KMS-11 (cell line): ENCODE data around the gene MAML3.

Source experiments
- H2AFZ ChIP-seq: fragments of 200-600 bp; sonication (generic); 2 replicates; pipeline ENCODE4 v1.6.1; 2016; ENCODE audit warnings: antibody characterized with exemption, mixed run types, low read depth
- H3K27ac ChIP-seq: fragments of 200-600 bp; sonication (generic); 2 replicates; pipeline ENCODE4 v1.6.1; 2016; ENCODE audit warnings: mild to moderate bottlenecking, mixed run types
- H3K27me3 ChIP-seq: fragments of 200-600 bp; sonication (generic); 2 replicates; pipeline ENCODE4 v1.6.1; 2017; ENCODE audit warnings: mild to moderate bottlenecking, low read depth, mixed run types, moderate library complexity; ENCODE audit not compliant: insufficient read depth
- H3K36me3 ChIP-seq: fragments of 200-600 bp; sonication (generic); 2 replicates; pipeline ENCODE4 v1.6.1; 2017; ENCODE audit warnings: mild to moderate bottlenecking, mixed run types; ENCODE audit not compliant: insufficient read depth
- H3K4me1 ChIP-seq: fragments of 200-600 bp; sonication (generic); 2 replicates; pipeline ENCODE4 v1.6.1; 2016; ENCODE audit warnings: mild to moderate bottlenecking, low read depth, mixed run types; ENCODE audit not compliant: poor library complexity, severe bottlenecking
- H3K4me2 ChIP-seq: fragments of 200-600 bp; sonication (generic); 2 replicates; pipeline ENCODE4 v1.7.0; 2016; ENCODE audit warnings: mild to moderate bottlenecking, mixed run types
- H3K4me3 ChIP-seq: fragments of 200-600 bp; sonication (generic); IDR thresholded peaks from 2 replicates; pipeline ENCODE4 v1.6.1; 2017; ENCODE audit warnings: low read depth, low read length, mixed read lengths; ENCODE audit not compliant: insufficient read depth
- H3K79me2 ChIP-seq: fragments of 200-600 bp; sonication (generic); 2 replicates; pipeline ENCODE4 v1.6.1; 2016; ENCODE audit warnings: low read depth, mixed run types; ENCODE audit not compliant: insufficient read depth
- H3K9ac ChIP-seq: fragments of 200-600 bp; sonication (generic); 2 replicates; pipeline ENCODE4 v1.6.1; 2016; ENCODE audit warnings: mild to moderate bottlenecking, mixed run types
- H4K20me1 ChIP-seq: fragments of 200-600 bp; sonication (generic); 2 replicates; pipeline ENCODE4 v1.6.1; 2016; ENCODE audit warnings: mild to moderate bottlenecking, mixed run types; ENCODE audit not compliant: insufficient read depth
- CTCF ChIP-seq: fragments of 200-600 bp; sonication (generic); conservative IDR thresholded peaks from 2 replicates; pipeline ENCODE4 v1.6.1; 2017; ENCODE audit warnings: low read depth, mild to moderate bottlenecking, antibody characterized with exemption, low read length, moderate library complexity, mixed read lengths

MAML3 gene

DNA sequence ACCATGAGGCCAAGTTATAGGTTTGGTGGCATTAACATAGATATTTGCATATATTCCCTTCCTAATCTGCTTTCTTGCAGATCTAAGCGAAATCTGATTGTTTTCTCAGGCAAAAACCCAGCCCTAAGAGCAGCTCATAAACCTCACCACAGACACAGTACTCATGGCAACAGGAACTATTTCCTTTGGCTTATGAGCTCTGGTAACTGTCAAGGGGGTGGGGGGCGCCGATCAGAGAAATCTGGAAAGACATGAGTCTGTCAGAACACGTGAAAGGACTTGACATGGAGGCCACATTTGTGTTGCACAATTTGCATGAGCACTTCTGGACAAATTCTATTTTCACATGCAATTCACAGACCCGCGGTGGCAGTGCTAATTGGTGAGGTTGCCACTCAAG is 404.6 kb downstream of the MAML3 start:
- TF ChIP-seq CTCF = no peak
- no peak overlapping the region for H3K27ac ChIP-seq

DNA sequence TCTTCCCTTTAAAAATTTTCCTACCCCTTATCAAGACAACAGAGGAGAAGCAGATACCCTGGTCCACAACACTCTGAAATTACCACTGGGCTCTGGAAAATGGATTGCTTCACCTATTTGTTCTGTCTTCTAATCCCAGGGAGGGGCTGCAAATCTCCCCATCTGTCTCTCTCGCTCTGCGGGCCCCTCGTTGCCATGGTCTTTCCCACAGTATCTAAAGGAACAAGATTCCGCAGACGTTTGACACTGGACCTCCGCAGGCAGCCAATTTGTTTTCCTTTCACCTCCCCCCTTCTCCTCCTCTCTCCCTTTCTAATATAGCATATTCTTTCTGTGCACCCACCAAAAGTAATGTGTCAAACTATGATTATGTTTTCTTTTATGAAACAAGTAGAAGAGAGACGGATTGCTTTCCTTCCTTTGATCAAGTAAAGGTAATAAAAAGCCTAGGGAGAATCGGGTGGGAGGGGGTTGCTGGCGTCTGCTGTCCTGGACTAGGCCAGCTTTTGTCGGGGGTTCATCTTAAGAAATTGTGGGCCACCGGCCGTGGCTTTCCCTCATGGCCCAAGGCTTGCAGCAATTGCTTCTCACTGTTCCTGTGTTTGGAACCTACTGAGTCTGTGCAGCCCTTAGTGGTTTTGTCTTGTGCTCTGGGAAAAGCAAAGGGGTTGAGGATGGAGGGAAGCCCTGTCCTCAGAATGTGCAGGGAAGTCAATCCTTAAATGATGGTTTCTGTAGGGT is 407.4 kb downstream of the MAML3 start:
- H3K4me3 ChIP-seq = no peak overlapping the region
- no peaks in the 10 kb centered on the region for H3K79me2 ChIP-seq
- no peaks in the 10 kb centered on the region for H3K27me3 ChIP-seq
- no peak overlapping the region for H3K4me2 ChIP-seq
- H2AFZ ChIP-seq = no peak overlapping the region
- H3K27ac ChIP-seq = no peak overlapping the region
- H4K20me1 ChIP-seq = no peaks in the 10 kb centered on the region
- peaks cover 7% of the 10 kb centered on the region for H3K4me1 ChIP-seq
- no peak for TF ChIP-seq CTCF
- H3K9ac ChIP-seq = no peak overlapping the region
- H3K36me3 ChIP-seq = no peaks in the 10 kb centered on the region

More for the DNA sequence above, 404.6 kb downstream of the MAML3 start:
- no peaks in the 10 kb centered on the region for H3K79me2 ChIP-seq
- no peak overlapping the region for H3K9ac ChIP-seq
- peaks cover 7% of the 10 kb centered on the region for H3K4me1 ChIP-seq
- no peaks in the 10 kb centered on the region for H4K20me1 ChIP-seq
- no peaks in the 10 kb centered on the region for H3K27me3 ChIP-seq
- H3K4me2 ChIP-seq = no peak overlapping the region
- H3K4me3 ChIP-seq = no peak overlapping the region
- no peaks in the 10 kb centered on the region for H3K36me3 ChIP-seq
- H2AFZ ChIP-seq = no peak overlapping the region

DNA sequence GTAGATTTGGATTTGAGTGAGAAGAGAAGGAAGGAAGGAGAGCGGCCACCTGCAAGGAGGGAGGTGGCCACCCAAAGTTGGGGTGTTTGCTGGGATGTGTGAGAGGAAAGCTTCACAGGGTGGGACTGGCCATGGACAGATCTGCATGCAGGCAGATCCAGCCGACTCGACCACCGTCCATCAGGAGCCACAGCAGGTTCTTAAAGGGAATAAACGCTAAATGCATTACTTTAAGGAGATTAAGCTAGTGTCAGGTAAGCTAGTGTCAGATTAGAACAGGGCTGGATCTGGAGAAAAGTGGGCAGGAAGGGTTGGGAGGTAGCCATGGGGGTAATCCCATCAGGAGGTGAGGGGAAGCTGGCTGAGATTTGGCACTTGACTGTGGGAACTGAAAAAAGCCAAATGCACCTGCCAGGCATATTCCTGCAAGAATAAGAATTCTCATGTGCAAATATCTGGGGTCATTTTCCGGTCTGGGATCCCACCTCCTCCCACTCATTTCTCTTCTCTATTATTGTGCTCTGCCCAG is 408.8 kb downstream of the MAML3 start:
- Histone ChIP-seq H2AFZ (no peak overlapping the region), H3K4me3 (no peak overlapping the region), H3K36me3 (no peaks in the 10 kb centered on the region), H3K79me2 (no peaks in the 10 kb centered on the region), H4K20me1 (no peaks in the 10 kb centered on the region), H3K27me3 (no peaks in the 10 kb centered on the region), H3K4me1 (peaks cover 14% of the 10 kb centered on the region), H3K9ac (no peak overlapping the region), H3K27ac (no peak overlapping the region), H3K4me2 (no peak overlapping the region)
- no peak for TF ChIP-seq CTCF

DNA sequence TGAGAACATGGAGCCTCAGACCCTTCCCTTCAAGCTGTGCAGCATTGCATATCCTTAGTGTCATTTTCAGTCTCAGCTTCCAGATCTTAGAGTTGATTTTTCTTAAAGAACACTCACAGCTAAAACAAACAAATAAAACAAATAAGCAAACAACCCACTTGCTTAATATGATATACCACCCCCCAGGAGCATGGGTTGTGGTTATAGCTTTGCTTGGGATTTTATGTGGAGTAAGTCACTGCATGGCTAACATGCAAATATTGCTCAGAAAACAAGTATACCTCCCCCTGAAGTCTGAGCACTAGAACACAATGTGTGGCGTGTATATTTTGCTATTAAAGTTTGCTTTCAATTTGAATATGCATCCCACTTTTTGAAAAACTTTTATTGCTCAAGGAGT is 409.8 kb downstream of the MAML3 start:
- H3K27ac ChIP-seq = no peak overlapping the region
- no peak overlapping the region for H3K4me3 ChIP-seq

More for the DNA sequence above, 409.8 kb downstream of the MAML3 start:
- Histone ChIP-seq H3K79me2 (no peaks in the 10 kb centered on the region), H3K4me1 (peaks cover 16% of the 10 kb centered on the region), H3K9ac (no peak overlapping the region), H3K36me3 (no peaks in the 10 kb centered on the region), H3K27me3 (no peaks in the 10 kb centered on the region), H4K20me1 (no peaks in the 10 kb centered on the region), H2AFZ (no peak overlapping the region), H3K4me2 (no peak overlapping the region)
- TF ChIP-seq CTCF = no peak
